H9 (cell line): ENCODE measurements around the gene MEIS2. TPM values are rescaled to one million over a fixed set of nuclear protein-coding genes. Genes with fewer than 3 reads are reported as not detected.

ENCODE experiments used
- DNase-seq: peaks from one replicate; pipeline ENCODE4 v3.0.0-alpha.2; 2017
- H2AFZ ChIP-seq: one replicate; pipeline ENCODE4 v1.6.1; 2013; ENCODE audit warnings: mild to moderate bottlenecking, low read length, control low read depth, moderate library complexity
- H2AK5ac ChIP-seq: 2 replicates; pipeline ENCODE4 v1.6.1; 2013; ENCODE audit warnings: low read length, control low read depth, mixed read lengths; ENCODE audit not compliant: insufficient read length
- H2BK120ac ChIP-seq: one replicate; pipeline ENCODE4 v1.6.1; 2013; ENCODE audit warnings: low read depth, mild to moderate bottlenecking, low read length, control low read depth, inconsistent platforms; ENCODE audit not compliant: poor library complexity, severe bottlenecking
- H2BK12ac ChIP-seq: 2 replicates; pipeline ENCODE4 v1.6.1; 2013; ENCODE audit warnings: low read length, control low read depth, mixed read lengths, low read depth; ENCODE audit not compliant: insufficient read length
- H2BK15ac ChIP-seq: 2 replicates; pipeline ENCODE4 v1.6.1; 2013; ENCODE audit warnings: low read depth, low read length, control low read depth
- H2BK20ac ChIP-seq: one replicate; pipeline ENCODE4 v1.6.1; 2013; ENCODE audit warnings: low read depth, mild to moderate bottlenecking, low read length, control low read depth, inconsistent platforms; ENCODE audit not compliant: poor library complexity, severe bottlenecking
- H2BK5ac ChIP-seq: 2 replicates; pipeline ENCODE4 v1.6.1; 2013; ENCODE audit warnings: low read length, control low read depth, mixed read lengths; ENCODE audit not compliant: insufficient read length
- H3K14ac ChIP-seq: 2 replicates; pipeline ENCODE4 v1.6.1; 2013; ENCODE audit warnings: low read length, control low read depth; ENCODE audit not compliant: insufficient read depth
- H3K18ac ChIP-seq: 2 replicates; pipeline ENCODE4 v1.6.1; 2013; ENCODE audit warnings: low read depth, mild to moderate bottlenecking, mixed read lengths, low read length, control low read depth; ENCODE audit not compliant: insufficient read length
- H3K23ac ChIP-seq: 2 replicates; pipeline ENCODE4 v1.6.1; 2013; ENCODE audit warnings: low read length, control low read depth, mixed read lengths, low read depth; ENCODE audit not compliant: insufficient read length
- H3K23me2 ChIP-seq: 2 replicates; pipeline ENCODE4 v1.6.1; 2013; ENCODE audit warnings: low read depth, mild to moderate bottlenecking, mixed read lengths, low read length, control low read depth; ENCODE audit not compliant: insufficient read length, poor library complexity, severe bottlenecking
- H3K27ac ChIP-seq: 2 replicates; pipeline ENCODE4 v1.5.1; 2013; ENCODE audit warnings: low read length, control low read depth, mixed read lengths, low read depth; ENCODE audit not compliant: insufficient read length
- H3K27me3 ChIP-seq: 2 replicates; pipeline ENCODE4 v1.6.1; 2013; ENCODE audit warnings: low read length, control low read depth, inconsistent platforms; ENCODE audit not compliant: insufficient read depth
- H3K4ac ChIP-seq: 2 replicates; pipeline ENCODE4 v1.6.1; 2013; ENCODE audit warnings: low read depth, mild to moderate bottlenecking, control low read depth, inconsistent platforms, low read length, moderate library complexity
- H3K4me1 ChIP-seq: 2 replicates; pipeline ENCODE4 v1.6.1; 2013; ENCODE audit warnings: low read length, control low read depth, inconsistent platforms; ENCODE audit not compliant: insufficient read depth
- H3K4me2 ChIP-seq: 2 replicates; pipeline ENCODE4 v1.6.1; 2013; ENCODE audit warnings: low read length, control low read depth, mixed read lengths; ENCODE audit not compliant: insufficient read length, insufficient read depth
- H3K56ac ChIP-seq: 2 replicates; pipeline ENCODE4 v1.6.1; 2013; ENCODE audit warnings: low read depth, mild to moderate bottlenecking, mixed read lengths, low read length, control low read depth; ENCODE audit not compliant: insufficient read length
- H3K79me1 ChIP-seq: 2 replicates; pipeline ENCODE4 v1.6.1; 2013; ENCODE audit warnings: low read depth, mild to moderate bottlenecking, moderate library complexity, low read length, control low read depth, inconsistent platforms; ENCODE audit not compliant: insufficient read depth, poor library complexity, severe bottlenecking
- H3K79me2 ChIP-seq: 2 replicates; pipeline ENCODE4 v1.6.1; 2013; ENCODE audit warnings: low read length, control low read depth, inconsistent platforms; ENCODE audit not compliant: insufficient read depth
- H3K9ac ChIP-seq: 2 replicates; pipeline ENCODE4 v1.6.1; 2013; ENCODE audit warnings: low read length, control low read depth, mixed read lengths; ENCODE audit not compliant: insufficient read length; ENCODE audit errors: extremely low read depth
- H3K9me3 ChIP-seq: one replicate; pipeline ENCODE4 v1.6.1; 2013; ENCODE audit warnings: low read depth, low read length, inconsistent platforms; ENCODE audit not compliant: control insufficient read depth
- H3T11ph ChIP-seq: one replicate; pipeline ENCODE4 v1.6.1; 2013; ENCODE audit warnings: mild to moderate bottlenecking, low read length, control low read depth, inconsistent platforms
- H4K20me1 ChIP-seq: one replicate; pipeline ENCODE4 v1.6.1; 2013; ENCODE audit not compliant: control insufficient read depth, insufficient read length, insufficient read depth
- H4K5ac ChIP-seq: 2 replicates; pipeline ENCODE4 v1.6.1; 2013; ENCODE audit warnings: low read depth, mild to moderate bottlenecking, mixed read lengths, low read length, control low read depth; ENCODE audit not compliant: insufficient read length
- H4K8ac ChIP-seq: replicated peaks from 2 replicates; pipeline ENCODE4 v1.6.1; 2013; ENCODE audit warnings: low read length, control low read depth, mixed read lengths, low read depth; ENCODE audit not compliant: insufficient read length
- H4K91ac ChIP-seq: 2 replicates; pipeline ENCODE4 v1.6.1; 2013; ENCODE audit warnings: low read depth, mild to moderate bottlenecking, moderate library complexity, mixed read lengths, low read length, control low read depth; ENCODE audit not compliant: insufficient read length
- H3K27ac Mint-ChIP-seq, 3 experiments: 2 replicates in 2 of 3; 3 replicates in 1 of 3; pipeline ENCODE4 v1.8.0; 2020 to 2021; ENCODE audit warnings: mixed read lengths in 3 of 3, mild to moderate bottlenecking in 1 of 3, moderate library complexity in 1 of 3
- H3K27me3 Mint-ChIP-seq: 2 replicates; pipeline ENCODE4 v1.8.0; 2021; ENCODE audit warnings: low read depth, mild to moderate bottlenecking, moderate library complexity, mixed read lengths
- H3K36me3 Mint-ChIP-seq, 3 experiments: 2 replicates in 2 of 3; 3 replicates in 1 of 3; pipeline ENCODE4 v1.8.0; 2020 to 2021; ENCODE audit warnings: low read depth in 3 of 3, mixed read lengths in 3 of 3; ENCODE audit not compliant: insufficient read depth in 1 of 3
- H3K4me1 Mint-ChIP-seq, 2 experiments: 2 replicates each; pipeline ENCODE4 v1.8.0; 2020; ENCODE audit warnings: mixed read lengths in 2 of 2
- H3K4me3 Mint-ChIP-seq, 2 experiments: 2 replicates in 1 of 2; 3 replicates in 1 of 2; pipeline ENCODE4 v1.8.0; 2020 to 2021; ENCODE audit warnings: mild to moderate bottlenecking in 2 of 2, mixed read lengths in 2 of 2, moderate library complexity in 1 of 2
- H3K9me3 Mint-ChIP-seq, 2 experiments: 2 replicates in 1 of 2; 3 replicates in 1 of 2; pipeline ENCODE4 v1.8.0; 2020; ENCODE audit warnings: mild to moderate bottlenecking in 2 of 2, mixed read lengths in 2 of 2, moderate library complexity in 1 of 2
- CTCF ChIP-seq: fragments of 200-600 bp; sonication (generic); conservative IDR thresholded peaks from 3 replicates; pipeline ENCODE4 v1.8.0; 2021; ENCODE audit warnings: antibody characterized with exemption, mild to moderate bottlenecking
- total RNA-seq: library from RNA; stranded (reverse); gene quantifications from 2 replicates; pipeline ENCODE4 v1.2.1, GENCODE V29; 2021

The MEIS2 gene
- total RNA-seq, 1 experiment from 2014 or later: 0.35 TPM

GRCh38 chr15:36988947-36989346 lies 111.4 kb downstream of the MEIS2 start:
- no peaks in the 10 kb centered on the region for H3K23me2 ChIP-seq
- no peaks in the 10 kb centered on the region for H3K4me1 ChIP-seq
- H2AK5ac ChIP-seq: no peak overlapping the region
- H3K27ac Mint-ChIP-seq: no peak overlapping the region
- H3K23ac ChIP-seq: no peak overlapping the region
- no peak overlapping the region for H3K9ac ChIP-seq
- no peak overlapping the region for H4K8ac ChIP-seq
- no peak for TF ChIP-seq CTCF
- H2AFZ ChIP-seq: no peak overlapping the region
- H3K36me3 Mint-ChIP-seq: peaks cover 3 to 14% (median 5%) of the 10 kb centered on the region in 3 experiments; a peak in 4 of 7 replicates
- no peak overlapping the region for H3K4me2 ChIP-seq
- H3K79me2 ChIP-seq: no peaks in the 10 kb centered on the region
- no peak overlapping the region for H4K91ac ChIP-seq
- H4K20me1 ChIP-seq: no peaks in the 10 kb centered on the region
- H3K4me1 Mint-ChIP-seq: peaks cover 7 to 10% of the 10 kb centered on the region in 2 experiments
- DNase-seq: no peak
- H3K18ac ChIP-seq: no peak overlapping the region
- H3K27me3 Mint-ChIP-seq: no peaks in the 10 kb centered on the region
- H2BK120ac ChIP-seq: no peak overlapping the region
- H2BK5ac ChIP-seq: no peak overlapping the region
- H2BK12ac ChIP-seq: no peak overlapping the region
- no peak overlapping the region for H4K5ac ChIP-seq
- no peak overlapping the region for H2BK15ac ChIP-seq
- H3K9me3 Mint-ChIP-seq: peaks cover 6 to 13% of the 10 kb centered on the region in 2 experiments
- no peaks in the 10 kb centered on the region for H3K79me1 ChIP-seq
- no peaks in the 10 kb centered on the region for H3K27me3 ChIP-seq
- H3K56ac ChIP-seq: no peak overlapping the region
- no peak overlapping the region for H3K27ac ChIP-seq
- no peak overlapping the region for H2BK20ac ChIP-seq
- no peak overlapping the region for H3T11ph ChIP-seq
- H3K4ac ChIP-seq: no peak overlapping the region
- H3K4me3 Mint-ChIP-seq: no peak overlapping the region
- no peaks in the 10 kb centered on the region for H3K9me3 ChIP-seq
- no peak overlapping the region for H3K14ac ChIP-seq
